HepG2 (cell line): Measurements from ENCODE around the gene QSER1. TPM values are rescaled to one million over a fixed set of nuclear protein-coding genes. Genes with fewer than 3 reads are reported as not detected.

Source experiments
- ATAC-seq: fragments of 200-7000 bp; cut with Tn5 transposase; 3 replicates; pipeline ENCODE4 v1.9.1; 2020; ENCODE audit warnings: mild to moderate bottlenecking, moderate library complexity
- BruUV-seq: library from RNA; stranded (reverse); fragments of 400-500 nt; replicated peaks from 2 replicates; lab custom pipeline; 2021; lab: Mats Ljungman, UMichigan
- CTCF ChIA-PET: fragments of 300-600 bp; formaldehyde crosslinking; extraction: SDS; loops from one replicate; lab custom pipeline; 2021; ENCODE audit warnings: low total read pairs, inconsistent platforms, low intra/inter-chr PET ratio; lab: Yijun Ruan, JAX
- POLR2A ChIA-PET: fragments of 350-600 bp; sonication (Branson Sonifier 250); formaldehyde crosslinking; loops from one replicate; lab custom pipeline; 2020; ENCODE audit warnings: antibody characterized with exemption, inconsistent platforms; lab: Yijun Ruan, JAX
- DNase-seq: peaks from one replicate; pipeline ENCODE4 v3.0.0-alpha.2; 2015; ENCODE audit warnings: low spot score
- FAIRE-seq: peaks from 3 replicates; lab custom pipeline; 2011; peaks lifted over from hg19 to GRCh38; lab: Jason Lieb, UNC
- H2AFZ ChIP-seq: one replicate; pipeline ENCODE4 v1.6.1; 2011; ENCODE audit warnings: low read length, inconsistent platforms
- H3K27ac ChIP-seq: fragments of 300-600 bp; 3 replicates; pipeline ENCODE4 v1.8.0; 2011; ENCODE audit warnings: mixed run types, mild to moderate bottlenecking, mixed read lengths, low read length, inconsistent platforms; ENCODE audit not compliant: insufficient read depth; ENCODE audit errors: extremely low read length
- H3K27me3 ChIP-seq, 2 experiments: fragments of 200-600 bp in 1 of 2; 2 replicates in 1 of 2; 3 replicates in 1 of 2; pipeline versions ENCODE4 v1.6.0 to v1.8.0; 2011; ENCODE audit warnings: low read length in 2 of 2, mild to moderate bottlenecking in 2 of 2, moderate library complexity in 2 of 2, inconsistent platforms in 1 of 2; ENCODE audit not compliant: insufficient read depth in 2 of 2, control insufficient read depth in 1 of 2
- H3K36me3 ChIP-seq, 2 experiments: fragments of 200-600 bp in 1 of 2; replicated peaks in 1 of 2; 2 replicates in 1 of 2; 3 replicates in 1 of 2; pipeline versions ENCODE4 v1.5.1 to v1.8.0; 2011; ENCODE audit warnings: low read length in 2 of 2, inconsistent platforms in 1 of 2; ENCODE audit not compliant: insufficient read depth in 2 of 2, control insufficient read depth in 1 of 2
- H3K4me1 ChIP-seq: 2 replicates; pipeline ENCODE4 v1.5.1; 2012; ENCODE audit warnings: low read length, inconsistent platforms; ENCODE audit not compliant: insufficient read depth
- H3K4me2 ChIP-seq: 2 replicates; pipeline ENCODE4 v1.6.0; 2011; ENCODE audit warnings: low read depth, low read length, inconsistent platforms
- H3K4me3 ChIP-seq, 3 experiments: fragments of 200-600 bp in 1 of 3; sonication (generic), shearing (Covaris generic) in 1 of 3; replicated peaks in 1 of 3; 2 replicates each; pipeline ENCODE4 v1.5.1; 2011 to 2016; ENCODE audit warnings: low read length in 3 of 3, inconsistent platforms in 2 of 3, low read depth in 2 of 3, mild to moderate bottlenecking in 2 of 3, control low read depth in 1 of 3, mixed read lengths in 1 of 3; ENCODE audit not compliant: insufficient read depth in 1 of 3
- H3K79me2 ChIP-seq: one replicate; pipeline ENCODE4 v1.6.1; 2011; ENCODE audit warnings: low read length, inconsistent platforms; ENCODE audit not compliant: insufficient read depth
- H3K9ac ChIP-seq: 2 replicates; pipeline ENCODE4 v1.6.0; 2011; ENCODE audit warnings: mild to moderate bottlenecking, low read depth, low read length, inconsistent platforms; ENCODE audit not compliant: insufficient read depth
- H3K9me3 ChIP-seq: 2 replicates; pipeline ENCODE4 v1.5.1; 2012; ENCODE audit warnings: mild to moderate bottlenecking, low read length
- H4K20me1 ChIP-seq: 2 replicates; pipeline ENCODE4 v1.6.0; 2011; ENCODE audit warnings: inconsistent platforms, mild to moderate bottlenecking, low read length, moderate library complexity; ENCODE audit not compliant: insufficient read depth
- JUNB ChIP-seq: sonication (generic); formaldehyde crosslinking; IDR thresholded peaks from 2 replicates; pipeline ENCODE4 v1.8.0; 2022; ENCODE audit warnings: missing genetic modification reagents, mild to moderate bottlenecking, borderline replicate concordance
- RFXANK ChIP-seq: IDR thresholded peaks from 2 replicates; pipeline ENCODE4 v1.6.1; 2016
- ZFP36L1 ChIP-seq: sonication (generic); formaldehyde crosslinking; IDR thresholded peaks from 2 replicates; pipeline ENCODE4 v1.8.0; 2022; ENCODE audit warnings: mild to moderate bottlenecking, missing genetic modification reagents, moderate library complexity
- ZXDC ChIP-seq: sonication (generic); formaldehyde crosslinking; IDR thresholded peaks from 2 replicates; pipeline ENCODE4 v1.5.0; 2020; ENCODE audit warnings: mild to moderate bottlenecking, missing genetic modification reagents
- WGBS: methylation state at CpG from one replicate; pipeline ENCODE4 v1.1.6; 2017; ENCODE audit warnings: low lambda C conversion rate; 5-methylcytosine and 5-hydroxymethylcytosine counted together
- in situ Hi-C: cut with HindIII; loops from 2 replicates; pipeline ENCODE4 v1.10.0; 2017; ENCODE audit warnings: low pct_unique_long_range_greater_than_20kb; ENCODE audit not compliant: extremely low pct_ligation_motif_present
- intact Hi-C: fragments of 100-400 bp; cut with micrococcal nuclease; formaldehyde crosslinking; loops from one replicate; pipeline ENCODE4 v1.10.0; 2022; ENCODE audit not compliant: unreplicated experiment
- polyA plus RNA-seq, 8 experiments: library from polyadenylated mRNA; depleted of rRNA in 3 of 8; stranded (reverse) in 7 of 8; unstranded in 1 of 8; fragments of >200 nt; fragmentation: Illumina TruSeq in 4 of 8; extraction: Trizol in 4 of 8; gene quantifications; 2 replicates each; pipeline versions ENCODE4 v1.2.1 to v1.2.3, GENCODE V29; 2011 to 2016; ENCODE audit warnings: low read depth in 4 of 8, missing spikeins in 1 of 8, mixed read lengths in 1 of 8; ENCODE audit not compliant: insufficient read depth in 1 of 8
- total RNA-seq, 5 experiments: library from RNA; depleted of rRNA; stranded (reverse); fragments of >200 nt; fragmentation: Illumina TruSeq; extraction: Trizol; gene quantifications; 2 replicates each; pipeline ENCODE4 v1.2.3, GENCODE V29; 2016; ENCODE audit warnings: low read depth in 1 of 5

QSER1 gene
- total and polyA plus RNA-seq, 2 of the 13 experiments (the other 11 are each of a cell fraction or from before 2014, with no cell fraction given), result 8.9 to 17.3 TPM

GRCh38 chr11:32902089-32902665 lies 9.6 kb downstream of the QSER1 start:
- peaks cover 7% of the 10 kb centered on the region; the same call in 1 of the 2 replicates for H4K20me1 ChIP-seq
- H3K27me3 ChIP-seq, result no peaks in the 10 kb centered on the region
- CTCF ChIA-PET, result no interaction called here
- peaks cover 92% of the 10 kb centered on the region for H3K79me2 ChIP-seq
- 96% methylated on average over 4 of the region's 4 CpGs for WGBS
- FAIRE-seq (no peak), DNase-seq (no peak), ATAC-seq (no peak)
- H3K9me3 ChIP-seq, result no peaks in the 10 kb centered on the region
- in situ Hi-C loops (no loop called here), intact Hi-C loops (no loop called here)
- no peaks in the 10 kb centered on the region for H3K4me1 ChIP-seq
- H3K4me3 ChIP-seq, result no peak overlapping the region
- POLR2A ChIA-PET, result interaction anchor here (1.3 kb wide), 1 partner anchor 10 kb away, joined by 3 read pairs; the partner anchor contains the start of gene QSER1
- no TSS peak for BruUV-seq
- no peak overlapping the region for H3K27ac ChIP-seq
- H2AFZ ChIP-seq, result no peak overlapping the region
- no peak for TF ChIP-seq JUNB (CRISPR knock-in tag)
- no peak for TF ChIP-seq ZXDC (CRISPR knock-in tag)
- no peak for TF ChIP-seq RFXANK (CRISPR knock-in tag)
- TF ChIP-seq ZFP36L1 (CRISPR knock-in tag), result no peak
- peaks cover 0 to 5% of the 10 kb centered on the region in 2 experiments; a peak in 4 of 5 replicates for H3K36me3 ChIP-seq
- no peak overlapping the region for H3K4me2 ChIP-seq
- H3K9ac ChIP-seq, result no peak overlapping the region
